ENCODE results near the gene PTPRN2. TPM values are rescaled to one million over a fixed set of nuclear protein-coding genes. Genes with fewer than 3 reads are reported as not detected.
A peak's percentile ranks its signal among the peaks of the same experiment; 100 is the strongest.
"Not testable (repeated sequence)": the region's sequence is repeated elsewhere in the genome, so short reads cannot be mapped to it uniquely, and the experiment has no call there.

The PTPRN2 gene
- polyA plus RNA-seq, 6 donors from 2014 or later = 1.4 to 4.6 (median 3.8) TPM

DNA sequence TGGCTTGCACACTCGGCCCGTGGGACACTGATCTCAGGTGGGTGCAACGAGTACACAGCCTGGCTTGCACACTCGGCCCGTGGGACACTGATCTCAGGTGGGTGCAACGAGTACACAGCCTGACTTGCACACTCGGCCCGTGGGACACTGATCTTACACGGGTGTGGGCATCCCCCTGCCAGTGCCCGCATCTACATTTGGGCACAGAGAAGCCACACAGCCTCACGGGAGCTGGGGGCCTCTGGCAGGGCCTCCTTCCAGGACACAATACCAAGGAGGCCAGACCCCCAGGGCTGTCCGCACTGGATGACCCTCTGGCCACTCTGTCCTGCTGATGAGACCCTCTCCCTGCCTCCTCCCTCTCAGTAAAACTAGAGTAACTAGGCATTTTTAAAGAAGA, 920.4 kb downstream of the PTPRN2 start:
- no peak overlapping the region for H3K4me3 Mint-ChIP-seq

DNA sequence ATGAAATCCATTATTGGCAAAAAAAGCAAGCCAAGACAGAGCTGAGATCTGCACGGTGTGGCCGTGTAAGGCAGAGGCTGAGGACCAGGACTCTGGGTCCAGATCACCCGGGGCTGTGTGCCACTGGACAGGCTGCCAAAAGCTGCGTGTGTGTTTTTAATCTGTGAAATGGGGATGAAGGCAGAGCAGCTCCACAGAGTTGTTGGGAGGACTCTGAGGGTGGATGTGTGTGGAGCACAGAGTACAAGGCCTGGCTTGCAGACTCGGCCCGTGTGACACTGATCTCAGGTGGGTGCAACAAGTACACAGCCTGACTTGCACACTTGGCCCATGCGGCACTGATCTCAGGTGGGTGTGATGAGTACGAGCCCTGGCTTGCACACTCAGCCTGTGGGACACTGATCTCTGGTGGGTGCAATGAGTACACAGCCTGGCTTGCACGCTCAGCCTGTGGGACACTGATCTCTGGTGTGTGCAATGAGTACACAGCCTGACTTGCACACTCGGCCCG, 921.0 kb downstream of the PTPRN2 start:
- no peak for DNase-seq
- no peak overlapping the region for H3K27ac Mint-ChIP-seq
- no peaks in the 10 kb centered on the region for H3K36me3 Mint-ChIP-seq
- ATAC-seq (ENCODE audit: low read depth in 2 of 2) = no peak
- peaks cover 11 to 26% (median 19%) of the 10 kb centered on the region in 3 donors for H3K4me1 Mint-ChIP-seq
- H3K27me3 Mint-ChIP-seq = peaks cover 9 to 25% (median 12%) of the 10 kb centered on the region in 3 donors
- peaks cover 0 to 9% (median 0%) of the 10 kb centered on the region in 7 donors for H3K9me3 Mint-ChIP-seq
- no peak overlapping the region for H3K4me3 Mint-ChIP-seq

More for the DNA sequence above, 920.4 kb downstream of the PTPRN2 start:
- Mint-ChIP-seq H3K27me3 (peaks cover 9 to 25% (median 12%) of the 10 kb centered on the region in 3 donors), H3K4me1 (peaks cover 11 to 26% (median 19%) of the 10 kb centered on the region in 3 donors), H3K36me3 (no peaks in the 10 kb centered on the region), H3K27ac (no peak overlapping the region), H3K9me3 (peaks cover 0 to 9% (median 0%) of the 10 kb centered on the region in 7 donors)
- no peak for ATAC-seq (ENCODE audit: low read depth in 2 of 2)
- no peak for DNase-seq

DNA sequence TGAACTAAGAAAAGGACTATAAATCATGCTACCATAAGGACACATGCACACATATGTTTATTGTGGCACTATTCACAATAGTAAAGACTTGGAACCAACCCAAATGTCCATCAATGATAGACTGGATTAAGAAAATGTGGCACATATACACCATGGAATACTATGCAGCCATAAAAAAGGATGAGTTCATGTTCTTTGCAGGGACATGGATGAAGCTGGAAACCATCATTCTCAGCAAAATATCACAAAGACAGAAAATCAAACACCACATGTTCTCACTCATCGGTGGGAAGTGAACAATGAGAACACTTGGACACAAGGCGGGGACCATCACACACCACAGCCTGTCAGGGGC, 922.0 kb downstream of the PTPRN2 start:
- not testable (repeated sequence) for H3K27ac Mint-ChIP-seq; H3K36me3 Mint-ChIP-seq; H3K9me3 Mint-ChIP-seq; ATAC-seq (ENCODE audit: low read depth in 2 of 2); DNase-seq
- H3K4me1 Mint-ChIP-seq = peaks cover 11 to 29% (median 19%) of the 10 kb centered on the region in 3 donors
- peaks cover 7 to 20% (median 9%) of the 10 kb centered on the region in 3 donors for H3K27me3 Mint-ChIP-seq
- peak overlapping the region in 1 of 8 donors; percentile 77 for H3K4me3 Mint-ChIP-seq

DNA sequence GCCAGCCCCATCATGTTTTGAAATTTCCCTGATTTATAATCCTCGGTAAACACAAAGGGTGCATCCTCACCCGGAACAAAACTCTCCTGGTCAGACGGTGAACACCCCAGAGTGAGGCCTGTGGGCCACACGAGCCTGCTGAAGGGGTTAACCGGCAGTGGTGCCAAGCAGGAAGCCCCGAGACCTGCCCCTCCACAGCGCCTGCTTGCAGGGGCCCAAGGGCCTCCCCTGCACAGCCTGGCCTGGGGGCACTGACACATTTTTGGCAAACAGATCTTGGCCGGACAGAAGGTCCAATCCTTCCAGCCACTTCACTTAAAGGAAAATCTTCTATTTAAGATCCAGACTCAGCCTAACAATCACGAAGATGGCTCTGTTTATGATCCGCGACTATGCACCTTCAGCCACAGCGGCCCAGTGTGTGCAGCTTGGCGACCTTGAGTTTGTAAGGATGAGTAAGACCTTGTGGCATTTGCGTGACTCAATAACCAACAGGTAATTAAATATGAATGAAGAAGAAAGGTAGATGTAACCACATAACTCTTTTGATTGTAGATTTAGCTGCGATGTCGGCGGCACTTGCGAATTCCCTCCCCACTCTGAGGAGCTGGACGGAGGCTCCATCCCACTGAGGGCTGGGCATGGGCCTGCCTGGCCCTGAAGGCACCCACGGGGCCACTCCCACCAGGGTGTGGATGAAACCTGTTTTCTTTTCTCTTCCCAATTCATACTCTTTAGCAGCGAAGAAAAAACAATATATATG, 922.6 kb downstream of the PTPRN2 start:
- H3K36me3 Mint-ChIP-seq = no peaks in the 10 kb centered on the region
- DNase-seq = no peak
- H3K27ac Mint-ChIP-seq = no peak overlapping the region
- peaks cover 4 to 15% (median 7%) of the 10 kb centered on the region in 3 donors for H3K27me3 Mint-ChIP-seq
- H3K9me3 Mint-ChIP-seq = peaks cover 0 to 9% (median 0%) of the 10 kb centered on the region in 7 donors
- peak overlapping the region in 1 of 8 donors; percentile 77 for H3K4me3 Mint-ChIP-seq
- peaks cover 15 to 29% (median 23%) of the 10 kb centered on the region in 3 donors for H3K4me1 Mint-ChIP-seq
- ATAC-seq (ENCODE audit: low read depth in 2 of 2) = no peak

DNA sequence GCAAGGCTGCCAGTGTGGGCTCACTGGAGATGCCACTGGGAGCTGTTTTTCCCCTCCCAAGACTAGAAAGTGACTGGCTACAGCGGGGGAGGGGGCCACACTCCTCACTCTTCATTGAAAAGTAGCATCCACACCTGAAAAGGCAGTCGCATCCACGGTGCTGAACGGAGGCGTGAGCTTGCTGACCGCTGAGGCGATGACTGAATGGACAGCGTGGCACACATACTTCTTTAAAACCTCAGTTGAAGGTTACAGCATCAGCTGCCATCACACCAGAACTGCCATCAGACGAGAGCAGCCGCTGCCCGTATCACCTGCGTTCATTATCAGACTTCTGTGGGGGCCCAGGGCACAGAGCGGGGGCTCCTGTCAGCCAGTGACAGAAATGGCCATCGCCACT, 923.6 kb downstream of the PTPRN2 start:
- no peaks in the 10 kb centered on the region for H3K36me3 Mint-ChIP-seq
- DNase-seq (no peak), ATAC-seq (ENCODE audit: low read depth in 2 of 2) (no peak)
- no peak overlapping the region for H3K4me3 Mint-ChIP-seq
- peaks cover 0 to 7% (median 0%) of the 10 kb centered on the region in 3 donors for H3K27me3 Mint-ChIP-seq
- H3K27ac Mint-ChIP-seq = no peak overlapping the region
- H3K9me3 Mint-ChIP-seq = peaks cover 0 to 9% (median 0%) of the 10 kb centered on the region in 7 donors
- H3K4me1 Mint-ChIP-seq = peaks cover 12 to 23% (median 17%) of the 10 kb centered on the region in 3 donors

DNA sequence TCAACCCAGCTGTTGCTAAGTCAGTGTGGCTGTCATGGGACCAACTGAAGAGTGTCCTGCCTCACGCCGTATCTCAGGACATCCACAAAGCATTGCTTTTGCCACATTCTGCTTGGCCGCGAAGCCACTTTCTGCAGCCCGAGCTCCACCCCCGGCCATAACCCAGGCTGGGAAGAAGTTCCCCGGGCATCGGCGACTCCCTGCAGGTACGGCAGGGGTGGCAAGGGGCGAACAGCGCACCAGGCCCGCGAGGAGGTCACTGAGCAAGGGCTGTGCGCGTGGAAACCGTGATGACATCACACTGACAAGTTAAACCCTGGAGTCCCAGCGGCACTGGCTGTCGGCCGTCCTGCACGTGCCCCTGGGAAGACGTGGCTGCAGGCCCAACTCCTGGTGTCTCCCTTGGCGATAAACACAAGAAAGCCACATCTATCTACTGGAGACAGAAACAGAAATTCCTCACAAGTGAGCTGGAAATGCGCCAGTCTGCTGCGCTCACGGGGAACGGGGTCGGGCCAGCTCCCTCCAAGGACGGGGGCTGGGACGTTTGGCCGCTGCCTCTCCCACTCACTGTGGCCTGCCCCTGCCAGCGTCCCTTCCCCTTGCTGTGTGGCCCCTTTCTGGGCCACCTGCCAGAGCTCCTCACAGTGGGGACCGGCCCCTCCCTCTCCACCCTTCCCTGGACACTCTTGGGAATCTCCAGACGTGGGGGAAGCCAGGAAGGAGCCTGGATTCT, 924.5 kb downstream of the PTPRN2 start:
- no peak overlapping the region for H3K4me3 Mint-ChIP-seq
- ATAC-seq (ENCODE audit: low read depth in 2 of 2) = no peak
- no peaks in the 10 kb centered on the region for H3K36me3 Mint-ChIP-seq
- no peak for DNase-seq
- H3K9me3 Mint-ChIP-seq = peaks cover 0 to 9% (median 0%) of the 10 kb centered on the region in 7 donors
- H3K27ac Mint-ChIP-seq = no peak overlapping the region
- peaks cover 8 to 17% (median 9%) of the 10 kb centered on the region in 3 donors for H3K4me1 Mint-ChIP-seq
- H3K27me3 Mint-ChIP-seq = no peaks in the 10 kb centered on the region

DNA sequence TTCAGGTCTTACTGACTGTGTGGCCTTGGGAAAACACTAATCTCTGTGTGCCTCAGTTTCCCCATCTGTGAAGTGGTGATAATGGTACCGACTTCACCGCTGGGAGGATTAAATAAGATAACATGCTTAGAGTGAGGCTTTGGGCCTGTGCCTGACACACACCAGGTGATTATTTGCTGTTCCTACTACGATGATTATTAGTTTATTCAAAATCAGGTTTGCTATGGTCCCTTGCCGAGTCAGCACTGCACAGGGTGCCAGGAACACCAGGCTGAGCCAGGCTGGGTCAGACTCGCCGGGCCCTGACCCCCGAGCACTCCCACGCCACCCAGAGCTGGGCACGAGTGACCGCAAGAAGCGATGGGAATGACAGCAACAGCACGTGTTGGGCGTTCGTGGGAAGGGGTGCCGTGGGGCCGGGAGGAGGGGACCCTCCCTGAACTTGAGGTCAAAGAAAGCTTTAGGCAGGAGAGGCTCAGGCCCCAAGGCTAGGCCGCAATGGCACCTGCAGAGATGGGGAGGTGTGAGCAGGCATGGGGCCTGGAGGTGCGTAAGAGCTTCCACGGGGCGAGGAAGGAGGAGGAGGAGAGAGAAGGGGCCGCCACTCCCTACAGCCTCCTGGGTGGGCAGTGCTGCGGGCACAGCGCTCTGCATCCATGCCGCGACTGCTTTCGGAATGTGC, 925.4 kb downstream of the PTPRN2 start:
- DNase-seq (no peak), ATAC-seq (ENCODE audit: low read depth in 2 of 2) (no peak)
- Mint-ChIP-seq H3K36me3 (no peaks in the 10 kb centered on the region), H3K4me1 (peaks cover 7 to 17% (median 8%) of the 10 kb centered on the region in 3 donors), H3K9me3 (peaks cover 0 to 9% (median 0%) of the 10 kb centered on the region in 7 donors), H3K27ac (peak overlapping the region in 2 of 6 donors; percentile 42 to 47), H3K27me3 (no peaks in the 10 kb centered on the region), H3K4me3 (no peak overlapping the region)

DNA sequence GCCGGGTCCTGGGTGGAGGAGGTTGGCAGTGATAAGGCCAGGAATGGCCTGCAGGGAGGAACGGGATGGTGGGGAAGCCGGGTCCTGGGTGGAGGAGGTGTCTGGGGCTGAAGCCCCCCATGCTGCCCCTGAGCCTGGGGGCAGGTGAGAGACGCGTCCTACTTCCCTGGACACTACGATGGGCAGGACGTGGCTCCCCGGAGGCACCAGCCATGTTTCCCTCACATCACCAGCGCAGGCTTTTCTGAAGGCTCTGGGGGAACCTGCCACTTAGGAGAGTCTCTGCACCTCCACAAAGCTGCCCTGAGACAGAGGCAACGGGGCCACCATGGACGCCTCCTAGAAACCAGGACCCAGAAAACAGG, 926.0 kb downstream of the PTPRN2 start:
- Mint-ChIP-seq H3K36me3 (no peaks in the 10 kb centered on the region), H3K9me3 (peaks cover 0 to 9% (median 0%) of the 10 kb centered on the region in 7 donors), H3K27ac (no peak overlapping the region), H3K27me3 (no peaks in the 10 kb centered on the region), H3K4me3 (peak overlapping the region in 1 of 8 donors; percentile 30), H3K4me1 (peaks cover 7 to 17% (median 8%) of the 10 kb centered on the region in 3 donors)
- DNase-seq (no peak), ATAC-seq (ENCODE audit: low read depth in 2 of 2) (no peak)

DNA sequence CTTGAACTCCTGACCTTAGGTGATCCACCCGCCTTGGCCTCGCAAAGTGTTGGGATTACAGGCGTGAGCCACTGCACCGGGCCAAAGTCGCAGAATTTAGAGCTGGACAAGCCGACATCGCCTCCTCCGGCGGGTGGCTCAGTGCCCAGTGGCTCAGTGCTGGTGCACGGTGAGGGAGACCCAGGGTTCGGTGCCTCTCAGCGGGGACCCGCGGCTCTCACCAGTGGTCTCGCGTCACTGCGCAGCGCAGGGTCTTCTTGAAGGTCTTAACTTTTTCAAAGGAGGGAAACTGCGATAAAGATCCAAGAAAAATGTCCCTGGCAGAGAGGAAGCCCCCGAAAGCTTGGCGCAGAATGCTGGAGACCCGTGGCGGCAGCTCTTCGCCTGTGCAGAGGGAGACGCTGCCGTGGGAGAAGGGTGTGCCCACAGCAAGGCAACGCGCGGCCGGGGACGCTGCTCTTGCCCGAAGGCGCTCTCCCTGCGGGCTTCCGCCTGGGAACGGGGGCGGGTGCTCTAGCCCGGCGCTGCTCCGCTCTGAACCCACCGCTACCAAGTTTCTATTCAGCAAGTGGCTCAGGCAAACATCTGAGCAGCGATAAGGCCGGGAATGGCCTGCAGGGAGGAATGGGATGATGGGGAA, 926.5 kb downstream of the PTPRN2 start:
- Mint-ChIP-seq H3K36me3 (no peaks in the 10 kb centered on the region), H3K4me1 (peaks cover 7 to 17% (median 8%) of the 10 kb centered on the region in 3 donors), H3K27me3 (no peaks in the 10 kb centered on the region), H3K27ac (no peak overlapping the region), H3K9me3 (peaks cover 0 to 9% (median 0%) of the 10 kb centered on the region in 7 donors), H3K4me3 (peak overlapping the region in 1 of 8 donors; percentile 30)
- no peak for DNase-seq
- no peak for ATAC-seq (ENCODE audit: low read depth in 2 of 2)

DNA sequence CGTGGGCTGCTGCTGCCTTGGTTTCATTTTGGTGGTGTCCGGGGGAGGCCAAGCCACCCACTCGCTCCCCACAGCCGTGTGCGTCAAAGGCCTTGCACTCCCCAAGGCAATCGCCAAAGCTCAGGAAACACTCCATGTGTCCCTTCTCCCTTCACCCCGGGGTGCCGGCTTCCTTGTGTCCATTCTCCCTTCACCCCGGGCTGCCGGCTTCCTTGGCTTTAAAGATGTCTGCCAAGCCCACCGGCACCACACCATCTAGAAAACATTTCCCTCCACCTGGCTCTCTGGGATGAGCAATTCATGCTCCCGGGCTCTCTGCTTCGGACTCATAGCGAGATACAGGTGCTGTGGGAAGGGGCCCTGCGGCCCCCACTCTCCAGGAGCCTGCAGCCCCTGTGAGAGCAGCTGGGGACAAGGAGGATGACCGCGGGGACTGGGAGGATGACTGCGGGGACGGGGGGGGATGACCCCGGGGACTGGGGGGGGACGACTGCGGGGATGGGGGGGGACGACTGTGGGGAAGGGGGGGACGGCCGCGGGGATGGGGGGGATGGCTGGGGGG, 928.7 kb downstream of the PTPRN2 start:
- Mint-ChIP-seq H3K27me3 (no peaks in the 10 kb centered on the region), H3K36me3 (no peaks in the 10 kb centered on the region), H3K27ac (peak overlapping the region in 2 of 6 donors; percentile 65 to 69), H3K4me3 (no peak overlapping the region), H3K4me1 (peaks cover 7 to 17% (median 8%) of the 10 kb centered on the region in 3 donors), H3K9me3 (no peaks in the 10 kb centered on the region)
- no peak for ATAC-seq (ENCODE audit: low read depth in 2 of 2)
- no peak for DNase-seq

DNA sequence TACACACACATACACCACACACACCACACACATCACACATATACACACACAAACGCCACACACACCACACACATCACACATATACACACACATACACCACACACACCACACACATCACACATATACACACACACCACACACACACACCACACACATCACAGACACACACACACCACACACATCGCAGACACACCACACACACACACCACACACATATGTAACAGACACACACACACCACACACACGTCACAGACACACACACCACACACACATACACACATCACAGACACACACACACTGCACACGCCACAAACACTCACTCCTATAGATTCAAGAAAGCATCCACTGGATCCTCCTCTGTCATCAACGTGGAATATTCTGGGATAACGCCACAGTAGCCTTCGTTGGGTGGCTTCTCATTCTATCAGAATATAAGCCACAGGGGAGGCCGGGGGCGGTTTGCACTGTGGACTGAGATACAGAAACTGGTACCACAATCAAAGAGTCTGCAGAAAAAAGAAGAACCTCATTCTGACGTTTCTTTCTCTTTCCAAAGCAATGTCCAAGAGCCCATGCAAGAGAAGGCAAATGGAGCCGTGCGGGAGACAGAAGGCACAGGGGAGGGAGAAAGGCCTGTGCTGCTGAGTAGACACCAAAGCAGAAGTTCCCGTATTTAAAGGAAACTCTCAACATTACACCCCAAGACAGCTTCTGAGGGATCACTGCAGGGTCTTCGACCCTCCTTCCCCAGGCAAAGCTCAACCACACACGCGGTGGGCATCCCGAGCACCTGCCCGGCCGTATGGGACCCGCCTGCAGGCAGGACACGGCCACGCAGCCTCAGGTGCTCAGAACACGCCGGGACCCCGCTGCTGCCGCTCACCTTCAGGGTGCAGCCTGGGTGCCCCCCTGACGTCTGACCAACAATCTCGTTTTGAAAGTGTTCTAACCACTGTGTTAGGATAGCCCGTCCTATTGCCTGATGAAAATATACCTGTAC, 929.6 kb downstream of the PTPRN2 start:
- DNase-seq = no peak
- Mint-ChIP-seq H3K27ac (peak overlapping the region in 1 of 6 donors; percentile 65), H3K4me1 (peaks cover 7 to 17% (median 8%) of the 10 kb centered on the region in 3 donors), H3K9me3 (no peaks in the 10 kb centered on the region), H3K27me3 (no peaks in the 10 kb centered on the region), H3K36me3 (no peaks in the 10 kb centered on the region), H3K4me3 (peak overlapping the region in 1 of 8 donors; percentile 56)
- no peak for ATAC-seq (ENCODE audit: low read depth in 2 of 2)
